Testis (tissue), 2 donors: ENCODE data around the gene RRP1.

ENCODE experiments used
- POLR2A ChIP-seq: fragments of 450-650 bp; IDR thresholded peaks from one replicate; pipeline ENCODE4 v1.6.1; 2017; ENCODE audit warnings: antibody characterized with exemption, mild to moderate bottlenecking, moderate library complexity
- TF ChIP-seq, protein P1 (sequence below), 3 experiments: fragments of 450-650 bp in 2 of 3; fragments of 200-600 bp in 1 of 3; sonication (generic) in 1 of 3; IDR thresholded peaks; one replicate each; pipeline ENCODE4 v1.5.1; 2016 to 2019; ENCODE audit warnings: antibody characterized with exemption in 3 of 3, mild to moderate bottlenecking in 2 of 3, moderate library complexity in 1 of 3

DNA sequence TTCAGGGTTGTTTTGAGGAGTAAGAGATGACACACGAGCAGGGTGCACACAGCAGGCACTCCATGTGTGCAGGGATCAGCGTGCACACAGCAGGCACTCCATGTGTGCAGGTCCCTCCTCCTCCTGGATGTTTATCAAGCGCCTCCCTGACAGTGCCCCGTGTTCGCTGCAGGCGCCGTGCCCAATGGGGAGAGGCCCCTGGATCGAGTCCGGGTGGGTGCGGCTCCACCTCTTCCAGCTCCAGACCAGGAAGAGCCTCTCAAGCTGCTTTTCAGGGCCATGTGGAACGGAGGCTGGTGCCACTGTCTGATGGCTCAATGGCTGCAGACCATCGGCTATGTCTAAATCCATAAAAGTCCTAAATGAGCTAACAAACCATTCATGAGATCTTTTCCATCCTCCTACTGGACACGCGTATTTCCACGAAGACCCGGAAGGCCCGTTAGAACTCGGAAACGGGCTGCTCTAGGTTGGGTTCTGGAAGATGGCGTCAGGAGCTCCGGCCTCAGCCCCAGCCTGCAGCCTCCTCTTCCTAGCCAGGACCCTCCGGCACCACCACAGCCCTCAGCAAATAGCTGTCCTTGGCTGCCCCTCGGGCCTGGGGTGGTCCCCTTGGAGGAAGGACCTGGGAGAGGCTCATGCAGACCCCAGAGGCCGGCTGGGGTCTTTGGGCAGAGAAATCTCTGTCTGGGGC is 36.0 kb downstream of the RRP1 start:
- TF ChIP-seq, protein P1, sequence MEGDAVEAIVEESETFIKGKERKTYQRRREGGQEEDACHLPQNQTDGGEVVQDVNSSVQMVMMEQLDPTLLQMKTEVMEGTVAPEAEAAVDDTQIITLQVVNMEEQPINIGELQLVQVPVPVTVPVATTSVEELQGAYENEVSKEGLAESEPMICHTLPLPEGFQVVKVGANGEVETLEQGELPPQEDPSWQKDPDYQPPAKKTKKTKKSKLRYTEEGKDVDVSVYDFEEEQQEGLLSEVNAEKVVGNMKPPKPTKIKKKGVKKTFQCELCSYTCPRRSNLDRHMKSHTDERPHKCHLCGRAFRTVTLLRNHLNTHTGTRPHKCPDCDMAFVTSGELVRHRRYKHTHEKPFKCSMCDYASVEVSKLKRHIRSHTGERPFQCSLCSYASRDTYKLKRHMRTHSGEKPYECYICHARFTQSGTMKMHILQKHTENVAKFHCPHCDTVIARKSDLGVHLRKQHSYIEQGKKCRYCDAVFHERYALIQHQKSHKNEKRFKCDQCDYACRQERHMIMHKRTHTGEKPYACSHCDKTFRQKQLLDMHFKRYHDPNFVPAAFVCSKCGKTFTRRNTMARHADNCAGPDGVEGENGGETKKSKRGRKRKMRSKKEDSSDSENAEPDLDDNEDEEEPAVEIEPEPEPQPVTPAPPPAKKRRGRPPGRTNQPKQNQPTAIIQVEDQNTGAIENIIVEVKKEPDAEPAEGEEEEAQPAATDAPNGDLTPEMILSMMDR (IDR thresholded peaks at IDR 0.05): no peak
- TF ChIP-seq POLR2A: no peak
